Muscle layer of duodenum (tissue), 2 donors: ENCODE measurements around the gene MTNR1B.

Experiments used
- H3K27ac ChIP-seq: one replicate; pipeline ENCODE4 v1.7.0; 2013; ENCODE audit warnings: mild to moderate bottlenecking, low read length
- H3K27me3 ChIP-seq: one replicate; pipeline ENCODE4 v1.7.0; 2013; ENCODE audit warnings: low read depth, mild to moderate bottlenecking, control low read depth, low read length
- H3K36me3 ChIP-seq, 2 donors: one replicate each; pipeline ENCODE4 v1.7.0; 2013; ENCODE audit warnings: low read length in 2 of 2, control low read depth in 1 of 2, mild to moderate bottlenecking in 1 of 2; ENCODE audit not compliant: insufficient read depth in 2 of 2, control insufficient read depth in 1 of 2
- H3K4me1 ChIP-seq, 2 donors: one replicate each; pipeline ENCODE4 v1.7.0; 2013; ENCODE audit warnings: low read length in 2 of 2, mild to moderate bottlenecking in 2 of 2, control low read depth in 1 of 2, moderate library complexity in 1 of 2; ENCODE audit not compliant: insufficient read depth in 2 of 2, control insufficient read depth in 1 of 2
- H3K4me3 ChIP-seq, 2 donors: one replicate each; pipeline ENCODE4 v1.7.0; 2013; ENCODE audit warnings: low read length in 2 of 2, low read depth in 1 of 2, mild to moderate bottlenecking in 1 of 2
- H3K9me3 ChIP-seq, 2 donors: one replicate each; pipeline ENCODE4 v1.7.0; 2013; ENCODE audit warnings: low read length in 2 of 2, control low read depth in 1 of 2, mild to moderate bottlenecking in 1 of 2; ENCODE audit not compliant: control insufficient read depth in 1 of 2
- donor health status: healthy.

Gene MTNR1B

GRCh38 chr11:92978271-92979111, 9.0 kb downstream of the MTNR1B start:
- Histone ChIP-seq H3K9me3 (no peaks in the 10 kb centered on the region), H3K4me3 (no peak overlapping the region), H3K36me3 (no peaks in the 10 kb centered on the region), H3K27me3 (no peaks in the 10 kb centered on the region), H3K4me1 (no peaks in the 10 kb centered on the region), H3K27ac (no peak overlapping the region)

- H3K4me1 ChIP-seq = no peaks in the 10 kb centered on the region
- no peaks in the 10 kb centered on the region for H3K27me3 ChIP-seq
- H3K4me3 ChIP-seq = no peak overlapping the region
- no peak overlapping the region for H3K27ac ChIP-seq
- no peaks in the 10 kb centered on the region for H3K9me3 ChIP-seq
- H3K36me3 ChIP-seq = no peaks in the 10 kb centered on the region
These were observed 9.7 kb downstream of the MTNR1B start for GRCh38 chr11:92979176-92979575.

GRCh38 chr11:92980312-92980711, 10.9 kb downstream of the MTNR1B start:
- H3K36me3 ChIP-seq = no peaks in the 10 kb centered on the region
- H3K9me3 ChIP-seq = no peaks in the 10 kb centered on the region
- H3K27me3 ChIP-seq = no peaks in the 10 kb centered on the region
- no peak overlapping the region for H3K4me3 ChIP-seq
- no peaks in the 10 kb centered on the region for H3K4me1 ChIP-seq
- H3K27ac ChIP-seq = no peak overlapping the region

- H3K4me3 ChIP-seq = no peak overlapping the region
These were observed 12.1 kb downstream of the MTNR1B start for GRCh38 chr11:92981508-92982043.

GRCh38 chr11:92986585-92986984, 17.1 kb downstream of the MTNR1B start:
- H3K27me3 ChIP-seq = no peaks in the 10 kb centered on the region
- no peak overlapping the region for H3K27ac ChIP-seq
- H3K4me3 ChIP-seq = no peak overlapping the region
- peaks cover 0 to 5% of the 10 kb centered on the region in 2 donors for H3K9me3 ChIP-seq
- H3K36me3 ChIP-seq = no peaks in the 10 kb centered on the region
- H3K4me1 ChIP-seq = no peaks in the 10 kb centered on the region

More at GRCh38 chr11:92981508-92982043, 12.1 kb downstream of the MTNR1B start:
- no peaks in the 10 kb centered on the region for H3K4me1 ChIP-seq
- no peaks in the 10 kb centered on the region for H3K9me3 ChIP-seq
- no peak overlapping the region for H3K27ac ChIP-seq
- no peaks in the 10 kb centered on the region for H3K27me3 ChIP-seq
- H3K36me3 ChIP-seq = no peaks in the 10 kb centered on the region

GRCh38 chr11:92993004-92993403, 23.6 kb downstream of the MTNR1B start:
- no peaks in the 10 kb centered on the region for H3K36me3 ChIP-seq
- no peaks in the 10 kb centered on the region for H3K27me3 ChIP-seq
- H3K4me1 ChIP-seq = no peaks in the 10 kb centered on the region
- no peak overlapping the region for H3K27ac ChIP-seq
- peaks cover 0 to 5% of the 10 kb centered on the region in 2 donors for H3K9me3 ChIP-seq
- no peak overlapping the region for H3K4me3 ChIP-seq

- Histone ChIP-seq H3K36me3 (no peaks in the 10 kb centered on the region), H3K4me3 (no peak overlapping the region), H3K27ac (no peak overlapping the region), H3K9me3 (peaks cover 0 to 5% of the 10 kb centered on the region in 2 donors), H3K4me1 (no peaks in the 10 kb centered on the region), H3K27me3 (no peaks in the 10 kb centered on the region)
These were observed 31.3 kb downstream of the MTNR1B start for GRCh38 chr11:93000511-93001476.

- H3K27ac ChIP-seq = no peak overlapping the region
- H3K27me3 ChIP-seq = no peaks in the 10 kb centered on the region
- no peaks in the 10 kb centered on the region for H3K36me3 ChIP-seq
- no peaks in the 10 kb centered on the region for H3K4me1 ChIP-seq
- H3K9me3 ChIP-seq = peaks cover 0 to 5% of the 10 kb centered on the region in 2 donors
- no peak overlapping the region for H3K4me3 ChIP-seq
These were observed 32.4 kb downstream of the MTNR1B start for GRCh38 chr11:93001806-93002205.

- Histone ChIP-seq H3K27ac (no peak overlapping the region), H3K4me1 (no peaks in the 10 kb centered on the region), H3K9me3 (peaks cover 0 to 5% of the 10 kb centered on the region in 2 donors), H3K4me3 (no peak overlapping the region), H3K27me3 (no peaks in the 10 kb centered on the region), H3K36me3 (no peaks in the 10 kb centered on the region)
These were observed 32.9 kb downstream of the MTNR1B start for GRCh38 chr11:93002380-93002779.

- H3K4me3 ChIP-seq = no peak overlapping the region
These were observed 35.8 kb downstream of the MTNR1B start for GRCh38 chr11:93005239-93005638.

GRCh38 chr11:93013646-93014045, 44.2 kb downstream of the MTNR1B start:
- no peaks in the 10 kb centered on the region for H3K4me1 ChIP-seq
- no peaks in the 10 kb centered on the region for H3K36me3 ChIP-seq
- H3K9me3 ChIP-seq = no peaks in the 10 kb centered on the region
- H3K4me3 ChIP-seq = no peak overlapping the region
- H3K27me3 ChIP-seq = no peaks in the 10 kb centered on the region
- no peak overlapping the region for H3K27ac ChIP-seq

More at GRCh38 chr11:93005239-93005638, 35.8 kb downstream of the MTNR1B start:
- Histone ChIP-seq H3K4me1 (no peaks in the 10 kb centered on the region), H3K36me3 (no peaks in the 10 kb centered on the region), H3K9me3 (peaks cover 0 to 5% of the 10 kb centered on the region in 2 donors), H3K27me3 (no peaks in the 10 kb centered on the region), H3K27ac (no peak overlapping the region)
